Immature natural killer cell (primary cell): Measurements from ENCODE around the gene FAM133A. TPM values are rescaled to one million over a fixed set of nuclear protein-coding genes. Genes with fewer than 3 reads are reported as not detected.

Experiments
- DNase-seq, 3 donors: peaks; one replicate each; pipeline ENCODE4 v3.0.0; 2022; ENCODE audit warnings: mixed read lengths in 1 of 3
- H3K27ac Mint-ChIP-seq, 6 donors: one replicate each; pipeline ENCODE4 v1.8.0; 2020; ENCODE audit warnings: mixed read lengths in 6 of 6, mild to moderate bottlenecking in 5 of 6, inconsistent platforms in 4 of 6, moderate library complexity in 3 of 6
- H3K27me3 Mint-ChIP-seq, 3 donors: one replicate each; pipeline ENCODE4 v1.8.0; 2020 to 2021; ENCODE audit warnings: low read depth in 3 of 3, mild to moderate bottlenecking in 3 of 3, mixed read lengths in 3 of 3, moderate library complexity in 3 of 3, inconsistent platforms in 1 of 3
- H3K36me3 Mint-ChIP-seq, 3 donors: one replicate each; pipeline ENCODE4 v1.8.0; 2020; ENCODE audit warnings: mixed read lengths in 3 of 3, inconsistent platforms in 2 of 3, mild to moderate bottlenecking in 2 of 3
- H3K4me1 Mint-ChIP-seq, 2 donors: one replicate each; pipeline ENCODE4 v1.8.0; 2020; ENCODE audit warnings: inconsistent platforms in 2 of 2, mild to moderate bottlenecking in 2 of 2, mixed read lengths in 2 of 2, moderate library complexity in 1 of 2
- H3K4me3 Mint-ChIP-seq, 5 donors: one replicate each; pipeline ENCODE4 v1.8.0; 2020; ENCODE audit warnings: mild to moderate bottlenecking in 5 of 5, mixed read lengths in 5 of 5, inconsistent platforms in 3 of 5, moderate library complexity in 3 of 5
- H3K9me3 Mint-ChIP-seq, 6 donors: one replicate each; pipeline ENCODE4 v1.8.0; 2020; ENCODE audit warnings: mild to moderate bottlenecking in 6 of 6, mixed read lengths in 6 of 6, inconsistent platforms in 4 of 6, moderate library complexity in 3 of 6
- polyA plus RNA-seq, 3 donors: library from polyadenylated mRNA; unstranded; fragments of 300-500 nt; fragmentation: Illumina TruSeq; gene quantifications; one replicate each; pipeline ENCODE4 v1.2.3, GENCODE V29; 2021

FAM133A gene
- polyA plus RNA-seq = not detected

DNA sequence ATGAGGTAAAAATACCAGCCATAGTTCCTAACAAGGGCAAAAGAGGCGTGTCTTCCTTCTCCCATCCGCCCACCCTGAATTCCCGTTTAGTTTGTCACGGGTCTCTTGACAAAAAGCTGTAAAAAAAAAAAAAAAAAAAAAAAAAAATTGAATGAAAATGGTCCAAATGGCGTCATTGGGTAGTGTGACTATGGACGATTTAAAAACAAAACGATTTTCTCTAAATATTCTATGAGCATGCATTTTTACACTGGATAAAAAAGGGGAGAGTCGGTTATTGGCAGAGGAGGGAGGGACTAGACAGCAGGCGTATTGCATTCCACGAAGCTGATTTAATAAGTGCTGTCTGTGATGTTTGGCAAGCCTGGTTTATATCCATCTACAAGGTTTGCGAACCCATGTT lies at the start of gene FAM133A:
Gene FAM133A, plus strand, starts transcription at position 338 of the 403 bp plus-strand sequence. CDS start 35,214 bp downstream, outside the sequence.
- no peaks in the 10 kb centered on the region for H3K9me3 Mint-ChIP-seq
- DNase-seq = no peak
- peak within 1 kb of the TSS; percentile 66 to 91 (median 82) for H3K27ac Mint-ChIP-seq
- H3K4me1 Mint-ChIP-seq = peaks cover 16 to 27% of the 10 kb centered on the region in 2 donors
- H3K4me3 Mint-ChIP-seq = peak within 1 kb of the TSS; percentile 87 to 93 (median 90)
- no peaks in the 10 kb centered on the region for H3K36me3 Mint-ChIP-seq
- H3K27me3 Mint-ChIP-seq = peaks cover 2 to 17% (median 2%) of the 10 kb centered on the region in 3 donors

DNA sequence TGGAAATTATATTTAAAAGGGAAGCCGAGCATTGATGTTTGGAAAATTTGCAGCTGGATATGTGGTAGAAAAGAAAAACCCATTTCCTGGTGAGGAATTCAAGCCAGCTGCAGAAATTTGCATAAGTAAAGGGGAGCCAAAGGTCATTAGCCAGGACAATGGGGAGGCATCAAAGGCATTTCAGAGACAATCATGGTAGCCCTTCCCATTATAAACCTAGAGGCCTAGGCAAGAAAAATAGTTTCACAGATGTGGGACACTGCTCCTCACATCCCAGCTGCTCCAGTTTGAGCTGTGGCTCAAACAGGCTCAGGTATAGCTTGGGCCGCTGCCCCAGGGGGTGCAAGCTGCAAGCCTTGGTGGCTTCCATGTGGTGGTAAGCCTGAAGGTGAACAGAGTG lies 36.4 kb upstream of the FAM133A start:
- no peak overlapping the region for H3K4me3 Mint-ChIP-seq
- no peak overlapping the region for H3K27ac Mint-ChIP-seq
- peaks cover 0 to 5% (median 0%) of the 10 kb centered on the region in 6 donors for H3K9me3 Mint-ChIP-seq
- DNase-seq = no peak
- no peaks in the 10 kb centered on the region for H3K4me1 Mint-ChIP-seq
- no peaks in the 10 kb centered on the region for H3K36me3 Mint-ChIP-seq
- H3K27me3 Mint-ChIP-seq = peaks cover 0 to 11% (median 0%) of the 10 kb centered on the region in 3 donors

DNA sequence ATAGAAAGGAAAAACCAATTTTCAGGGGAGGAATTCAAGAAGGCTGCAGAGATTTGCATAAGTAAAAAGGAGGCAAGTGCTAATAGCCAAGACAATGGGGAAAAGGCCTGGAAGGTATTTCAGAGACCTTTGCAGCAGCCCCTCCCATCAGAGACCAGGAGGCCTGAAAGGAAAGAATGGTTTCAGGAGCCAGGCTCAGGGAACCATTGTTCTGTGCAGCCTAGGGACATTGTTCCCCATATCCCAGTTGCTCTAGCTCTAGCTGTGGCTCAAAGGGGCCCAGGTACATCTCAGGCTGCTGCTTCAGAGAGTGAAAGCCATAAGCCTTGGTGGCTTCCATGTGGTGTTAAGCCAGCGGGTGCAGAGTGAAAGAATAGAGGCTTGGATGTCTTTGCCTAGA lies 24.6 kb upstream of the FAM133A start:
- H3K4me3 Mint-ChIP-seq = no peak overlapping the region
- no peaks in the 10 kb centered on the region for H3K9me3 Mint-ChIP-seq
- peaks cover 0 to 2% (median 1%) of the 10 kb centered on the region in 3 donors for H3K27me3 Mint-ChIP-seq
- DNase-seq = no peak
- no peaks in the 10 kb centered on the region for H3K4me1 Mint-ChIP-seq
- no peak overlapping the region for H3K27ac Mint-ChIP-seq
- H3K36me3 Mint-ChIP-seq = no peaks in the 10 kb centered on the region

DNA sequence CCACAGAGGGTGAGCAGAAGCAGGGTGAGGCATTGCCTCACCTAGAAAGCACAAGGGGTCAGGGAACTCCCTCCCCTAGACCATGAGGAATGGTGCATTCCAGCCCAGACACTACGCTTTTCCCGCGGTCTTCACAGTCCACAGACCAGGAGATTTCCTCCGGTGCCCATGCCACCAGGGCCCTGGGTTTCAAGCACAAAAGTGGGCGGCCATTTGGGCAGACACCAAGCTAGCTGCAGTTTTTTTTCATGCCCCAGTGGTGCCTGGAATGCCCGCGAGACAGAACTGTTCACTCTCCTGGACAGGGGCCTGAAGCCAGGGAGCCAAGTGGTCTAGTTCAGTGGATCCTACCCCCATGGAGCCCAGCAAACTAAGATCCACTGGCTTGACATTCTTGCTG lies 13.4 kb upstream of the FAM133A start:
- Mint-ChIP-seq H3K9me3 (peaks cover 0 to 3% (median 0%) of the 10 kb centered on the region in 6 donors), H3K4me1 (no peaks in the 10 kb centered on the region), H3K27me3 (peaks cover 2 to 9% (median 2%) of the 10 kb centered on the region in 3 donors), H3K4me3 (no peak overlapping the region), H3K36me3 (no peaks in the 10 kb centered on the region), H3K27ac (no peak overlapping the region)
- DNase-seq = no peak

DNA sequence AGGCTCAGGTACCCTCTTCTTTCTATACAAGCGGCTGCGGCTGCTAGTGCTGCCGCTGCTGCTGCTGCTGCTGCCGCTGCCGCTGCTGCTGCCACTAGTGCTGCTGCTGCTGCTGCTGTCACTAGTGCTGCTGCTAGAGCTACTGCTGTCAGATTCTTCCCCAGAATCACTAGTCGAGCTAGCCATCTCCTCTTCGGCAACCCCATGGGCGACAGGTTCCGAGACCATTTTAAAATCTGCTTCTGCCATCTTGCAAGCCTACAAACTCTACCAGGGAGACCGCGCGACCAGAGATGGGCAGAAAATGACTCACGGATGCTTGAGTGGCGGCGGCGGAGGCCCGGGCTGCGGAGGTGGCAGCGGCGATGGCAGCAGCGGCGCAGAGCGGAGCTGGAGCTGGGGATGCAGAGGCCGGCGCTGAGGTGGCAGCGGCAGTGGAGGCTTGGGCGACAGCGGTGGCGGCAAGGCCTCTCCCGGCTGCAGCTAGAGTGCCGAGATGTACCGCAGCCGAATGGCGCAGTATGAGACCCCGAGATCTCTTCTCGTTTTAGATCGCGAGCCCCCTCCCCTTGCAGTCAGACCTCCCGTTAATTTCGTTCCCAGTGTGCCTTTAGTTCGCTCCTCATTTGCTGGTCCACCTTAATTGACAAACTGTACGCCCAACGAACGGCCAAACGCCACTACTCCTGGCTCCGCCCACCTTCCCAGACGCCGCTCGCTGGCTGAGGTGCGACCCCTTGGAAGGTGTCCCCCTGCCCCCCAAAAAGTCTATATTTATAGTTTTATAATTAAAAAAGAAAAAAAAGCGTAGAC lies 744 bp upstream of the FAM133A start, which contains the start of gene NAP1L3:
Gene NAP1L3, minus strand, starts transcription at position 523 of the 813 bp plus-strand sequence. Its CDS starts 274 bp downstream, at position 249.
- Mint-ChIP-seq H3K4me1 (peaks cover 16 to 27% of the 10 kb centered on the region in 2 donors), H3K36me3 (no peaks in the 10 kb centered on the region)

DNA sequence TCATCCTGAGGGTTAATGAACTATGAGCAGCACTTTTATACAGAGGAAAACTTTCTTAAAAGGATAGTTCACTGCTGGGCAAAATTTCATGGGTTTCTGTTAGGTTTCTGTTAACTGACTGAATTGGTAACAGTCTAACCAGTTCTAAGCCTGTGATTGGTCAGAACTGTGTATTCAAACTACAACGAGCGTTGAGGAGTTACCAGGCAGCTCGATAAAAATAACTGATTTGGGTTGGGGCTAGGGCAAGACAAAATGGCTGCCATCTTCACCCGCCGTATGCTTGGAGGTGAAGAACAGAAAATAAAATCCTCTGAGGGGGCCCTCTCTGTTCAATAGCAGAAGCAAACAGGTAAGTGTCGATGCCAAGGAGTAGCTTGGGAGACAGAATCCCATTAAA lies 22.0 kb downstream of the FAM133A start:
- H3K27ac Mint-ChIP-seq = no peak overlapping the region
- H3K9me3 Mint-ChIP-seq = no peaks in the 10 kb centered on the region
- no peak overlapping the region for H3K4me3 Mint-ChIP-seq
- DNase-seq = no peak
- no peaks in the 10 kb centered on the region for H3K36me3 Mint-ChIP-seq
- peaks cover 0 to 4% (median 0%) of the 10 kb centered on the region in 3 donors for H3K27me3 Mint-ChIP-seq
- no peaks in the 10 kb centered on the region for H3K4me1 Mint-ChIP-seq

More for the DNA sequence above, 744 bp upstream of the FAM133A start, which contains the start of gene NAP1L3:
- Mint-ChIP-seq H3K27me3 (peaks cover 2 to 18% (median 2%) of the 10 kb centered on the region in 3 donors), H3K9me3 (no peaks in the 10 kb centered on the region), H3K27ac (peak within 1 kb of the TSS; percentile 66 to 91 (median 82)), H3K4me3 (peak within 1 kb of the TSS; percentile 87 to 93 (median 90))
- DNase-seq = peak; percentile 34 to 67 (median 54)

DNA sequence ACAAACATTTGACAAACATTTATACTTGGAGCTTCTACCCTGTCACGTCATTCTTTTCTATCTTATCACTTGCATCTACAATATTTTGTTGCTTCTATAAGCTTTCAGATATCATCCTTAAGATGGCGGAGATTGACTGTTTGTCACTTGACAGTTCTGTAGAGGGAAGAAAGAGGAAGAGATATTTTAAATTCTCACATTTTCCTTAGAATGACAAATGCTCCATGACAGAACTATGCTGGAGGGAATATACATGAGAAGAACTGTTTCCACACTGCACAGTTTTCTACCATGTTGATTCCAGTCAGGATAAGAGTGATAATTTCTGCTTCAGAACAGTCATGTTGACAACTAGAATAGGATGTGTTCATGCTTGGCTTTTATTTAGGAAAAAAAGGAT lies 29.7 kb downstream of the FAM133A start:
- DNase-seq = no peak

DNA sequence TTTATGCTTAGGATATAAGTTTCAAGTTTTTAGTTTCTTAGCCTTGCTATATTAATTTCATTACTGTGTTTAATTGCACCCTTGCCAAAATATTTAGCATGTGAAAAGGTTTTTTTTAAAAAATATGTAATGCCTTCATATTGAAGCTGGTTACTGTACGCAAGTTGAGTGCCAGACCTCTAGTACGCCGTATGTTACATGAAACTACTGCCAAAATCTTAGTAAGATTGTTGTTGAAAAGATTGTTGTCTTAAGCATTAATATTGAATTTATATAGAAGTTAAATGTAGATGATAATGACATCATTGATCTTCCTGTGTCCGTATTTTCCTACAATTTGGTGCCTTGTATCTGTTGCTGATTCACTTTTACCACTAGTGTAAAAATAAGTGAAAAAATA lies 37.1 kb downstream of the FAM133A start:
- peaks cover 0 to 2% (median under 1%) of the 10 kb centered on the region in 6 donors for H3K9me3 Mint-ChIP-seq
- no peak overlapping the region for H3K27ac Mint-ChIP-seq
- no peak overlapping the region for H3K4me3 Mint-ChIP-seq
- H3K27me3 Mint-ChIP-seq = peaks cover 0 to 13% (median 2%) of the 10 kb centered on the region in 3 donors
- no peak for DNase-seq
- no peaks in the 10 kb centered on the region for H3K36me3 Mint-ChIP-seq
- H3K4me1 Mint-ChIP-seq = no peaks in the 10 kb centered on the region

More for the DNA sequence above, 29.7 kb downstream of the FAM133A start:
- no peaks in the 10 kb centered on the region for H3K36me3 Mint-ChIP-seq
- H3K4me3 Mint-ChIP-seq = no peak overlapping the region
- H3K4me1 Mint-ChIP-seq = no peaks in the 10 kb centered on the region
- no peak overlapping the region for H3K27ac Mint-ChIP-seq
- H3K27me3 Mint-ChIP-seq = peaks cover 0 to 13% (median 0%) of the 10 kb centered on the region in 3 donors
- peaks cover 0 to 4% (median 0%) of the 10 kb centered on the region in 6 donors for H3K9me3 Mint-ChIP-seq

DNA sequence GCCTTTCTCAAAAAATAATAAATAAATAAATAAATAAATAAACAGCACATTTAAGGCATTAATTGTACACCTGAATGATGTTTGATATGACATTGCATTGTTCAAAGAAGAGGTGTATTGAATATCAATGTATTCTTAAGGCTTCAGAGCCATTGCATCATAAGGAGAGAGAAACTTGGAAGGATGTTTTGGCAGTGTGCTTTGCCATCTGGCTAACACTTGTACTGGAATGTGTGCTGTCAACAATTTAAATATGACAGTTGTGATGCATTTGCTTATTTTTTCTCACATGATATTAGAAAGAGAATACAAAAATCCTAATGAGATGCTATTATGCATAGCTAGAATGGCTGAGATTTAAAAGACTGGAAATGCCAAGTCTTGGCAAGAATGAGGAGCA lies 67.8 kb downstream of the FAM133A start:
- no peak for DNase-seq
- no peak overlapping the region for H3K27ac Mint-ChIP-seq
- no peaks in the 10 kb centered on the region for H3K36me3 Mint-ChIP-seq
- H3K9me3 Mint-ChIP-seq = peaks cover 0 to 7% (median 0%) of the 10 kb centered on the region in 6 donors
- H3K4me3 Mint-ChIP-seq = no peak overlapping the region
- H3K4me1 Mint-ChIP-seq = no peaks in the 10 kb centered on the region
- peaks cover 0 to 7% (median 2%) of the 10 kb centered on the region in 3 donors for H3K27me3 Mint-ChIP-seq

DNA sequence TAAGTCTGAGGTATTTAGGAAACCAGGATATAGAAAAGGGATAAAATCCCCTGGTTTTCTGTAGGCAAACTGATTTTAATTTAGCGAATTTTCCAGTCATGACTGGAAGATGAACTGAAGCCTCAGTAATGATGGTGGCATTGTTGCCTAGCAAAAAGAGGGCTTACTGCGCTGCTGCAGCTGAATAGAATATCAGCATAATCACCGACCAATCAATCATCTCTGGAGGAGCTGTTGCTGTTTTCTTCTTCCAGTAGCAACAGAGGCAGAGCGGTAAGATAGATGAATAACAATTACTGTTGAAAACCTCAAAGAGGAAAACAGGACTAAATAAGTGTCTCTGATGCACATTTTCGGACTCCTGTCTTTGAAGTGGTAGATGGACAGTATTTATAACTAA lies 86.2 kb downstream of the FAM133A start:
- Mint-ChIP-seq H3K4me1 (no peaks in the 10 kb centered on the region), H3K36me3 (no peaks in the 10 kb centered on the region), H3K9me3 (peaks cover 0 to 3% (median 0%) of the 10 kb centered on the region in 6 donors), H3K27ac (no peak overlapping the region), H3K4me3 (no peak overlapping the region), H3K27me3 (peaks cover 0 to 5% (median 4%) of the 10 kb centered on the region in 3 donors)
- no peak for DNase-seq

Other genes with a start within 250 kb of the FAM133A start
- gene NAP1L3, start 628 bp upstream of the FAM133A start, polyA plus RNA-seq = 1 to 10 TPM in 2 of 3 donors, not detected in 1; 1.7 to 2.5 TPM